Suprapubic skin (tissue), 4 donors: Measurements from ENCODE around the gene NT5C3B. TPM values are rescaled to one million over a fixed set of nuclear protein-coding genes. Genes with fewer than 3 reads are reported as not detected.

ENCODE experiments used
- DNase-seq, 2 donors: peaks; one replicate each; pipeline ENCODE4 v3.0.0-alpha.2; 2019; ENCODE audit warnings: low spot score in 2 of 2
- H3K27ac ChIP-seq: fragments of 200-600 bp; sonication (generic); one replicate; pipeline ENCODE4 v1.5.1; 2019
- H3K27me3 ChIP-seq: fragments of 200-600 bp; sonication (generic); one replicate; pipeline ENCODE4 v1.5.1; 2019
- H3K36me3 ChIP-seq: fragments of 200-600 bp; sonication (generic); one replicate; pipeline ENCODE4 v1.5.1; 2019
- H3K4me1 ChIP-seq: fragments of 200-600 bp; sonication (generic); one replicate; pipeline ENCODE4 v1.5.1; 2019
- H3K4me3 ChIP-seq: fragments of 200-600 bp; sonication (generic); one replicate; pipeline ENCODE4 v1.5.1; 2019; ENCODE audit warnings: mild to moderate bottlenecking
- H3K9me3 ChIP-seq: fragments of 200-600 bp; sonication (generic); one replicate; pipeline ENCODE4 v1.5.1; 2019
- EP300 ChIP-seq: sonication (generic); formaldehyde crosslinking; IDR thresholded peaks from one replicate; pipeline ENCODE4 v1.6.1; 2017; ENCODE audit warnings: antibody characterized with exemption
- POLR2A ChIP-seq, 2 donors: fragments of 450-650 bp; IDR thresholded peaks; one replicate each; pipeline ENCODE4 v1.6.1; 2017; ENCODE audit warnings: antibody characterized with exemption in 2 of 2, mild to moderate bottlenecking in 2 of 2, moderate library complexity in 2 of 2
- POLR2AphosphoS5 ChIP-seq, 3 donors: sonication (generic); formaldehyde crosslinking; IDR thresholded peaks; one replicate each; pipeline ENCODE4 v1.6.1; 2017; ENCODE audit warnings: antibody characterized with exemption in 3 of 3
- WGBS: methylation state at CpG from one replicate; pipeline ENCODE4 v1.1.5; 2018; 5-methylcytosine and 5-hydroxymethylcytosine counted together
- total RNA-seq, 4 donors: library from RNA; depleted of rRNA; stranded (reverse); fragments of >200 nt; gene quantifications; one replicate each; pipeline ENCODE4 v1.1.0, GENCODE V29; 2016
- TF ChIP-seq, protein P1 (sequence below), 2 donors: fragments of 200-600 bp in 1 of 2; fragments of 450-650 bp in 1 of 2; sonication (generic) in 1 of 2; IDR thresholded peaks; one replicate each; pipeline ENCODE4 v1.5.1; 2016 to 2019; ENCODE audit warnings: antibody characterized with exemption in 2 of 2, mild to moderate bottlenecking in 1 of 2, moderate library complexity in 1 of 2

The NT5C3B gene
- total RNA-seq, 4 donors from 2014 or later, result 21.6 to 41.2 (median 30.7) TPM

DNA sequence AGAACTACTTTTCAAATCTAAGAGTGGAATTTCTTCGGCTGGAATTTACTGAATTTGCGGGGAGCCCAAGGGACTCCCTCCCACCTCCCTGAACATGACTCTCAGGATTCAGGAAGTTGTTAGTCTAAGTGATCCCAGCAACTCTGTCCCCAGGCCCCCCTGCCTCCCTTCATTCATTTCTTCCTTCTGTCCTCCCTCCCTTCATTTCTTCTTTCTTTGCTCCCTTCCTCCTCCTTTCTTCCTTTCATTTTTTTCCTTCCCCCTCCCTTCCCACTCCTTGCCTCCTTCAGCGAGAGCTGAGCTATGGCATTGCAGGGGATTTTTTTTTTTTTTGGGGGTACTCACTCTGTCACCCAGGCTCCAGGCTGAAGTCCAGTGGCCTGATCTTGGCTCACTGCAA, 38.7 kb downstream of the NT5C3B start:
- Histone ChIP-seq H3K27me3 (no peaks in the 10 kb centered on the region), H3K27ac (no peak overlapping the region), H3K4me1 (peaks cover 54% of the 10 kb centered on the region), H3K4me3 (no peak overlapping the region), H3K36me3 (no peaks in the 10 kb centered on the region), H3K9me3 (no peaks in the 10 kb centered on the region)
- 74% methylated on average over 3 of the region's 3 CpGs for WGBS
- TF ChIP-seq, protein P1, sequence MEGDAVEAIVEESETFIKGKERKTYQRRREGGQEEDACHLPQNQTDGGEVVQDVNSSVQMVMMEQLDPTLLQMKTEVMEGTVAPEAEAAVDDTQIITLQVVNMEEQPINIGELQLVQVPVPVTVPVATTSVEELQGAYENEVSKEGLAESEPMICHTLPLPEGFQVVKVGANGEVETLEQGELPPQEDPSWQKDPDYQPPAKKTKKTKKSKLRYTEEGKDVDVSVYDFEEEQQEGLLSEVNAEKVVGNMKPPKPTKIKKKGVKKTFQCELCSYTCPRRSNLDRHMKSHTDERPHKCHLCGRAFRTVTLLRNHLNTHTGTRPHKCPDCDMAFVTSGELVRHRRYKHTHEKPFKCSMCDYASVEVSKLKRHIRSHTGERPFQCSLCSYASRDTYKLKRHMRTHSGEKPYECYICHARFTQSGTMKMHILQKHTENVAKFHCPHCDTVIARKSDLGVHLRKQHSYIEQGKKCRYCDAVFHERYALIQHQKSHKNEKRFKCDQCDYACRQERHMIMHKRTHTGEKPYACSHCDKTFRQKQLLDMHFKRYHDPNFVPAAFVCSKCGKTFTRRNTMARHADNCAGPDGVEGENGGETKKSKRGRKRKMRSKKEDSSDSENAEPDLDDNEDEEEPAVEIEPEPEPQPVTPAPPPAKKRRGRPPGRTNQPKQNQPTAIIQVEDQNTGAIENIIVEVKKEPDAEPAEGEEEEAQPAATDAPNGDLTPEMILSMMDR (IDR thresholded peaks at IDR 0.05), result no peak
- no peak for TF ChIP-seq EP300
- TF ChIP-seq POLR2A (IDR thresholded peaks at IDR 0.05), result no peak
- TF ChIP-seq POLR2AphosphoS5 (IDR thresholded peaks at IDR 0.05), result no peak
- DNase-seq, result no peak

GRCh38 chr17:41796121-41796895, 39.7 kb downstream of the NT5C3B start:
- Histone ChIP-seq H3K4me1 (peaks cover 60% of the 10 kb centered on the region), H3K4me3 (no peak overlapping the region), H3K27ac (no peak overlapping the region), H3K27me3 (no peaks in the 10 kb centered on the region), H3K9me3 (no peaks in the 10 kb centered on the region), H3K36me3 (no peaks in the 10 kb centered on the region)
- TF ChIP-seq POLR2AphosphoS5 (IDR thresholded peaks at IDR 0.05) (no peak), EP300 (no peak), POLR2A (IDR thresholded peaks at IDR 0.05) (no peak)
- TF ChIP-seq, protein P1 (IDR thresholded peaks at IDR 0.05), result no peak
- 86% methylated on average over 9 of the region's 10 CpGs for WGBS
- DNase-seq, result no peak

DNA sequence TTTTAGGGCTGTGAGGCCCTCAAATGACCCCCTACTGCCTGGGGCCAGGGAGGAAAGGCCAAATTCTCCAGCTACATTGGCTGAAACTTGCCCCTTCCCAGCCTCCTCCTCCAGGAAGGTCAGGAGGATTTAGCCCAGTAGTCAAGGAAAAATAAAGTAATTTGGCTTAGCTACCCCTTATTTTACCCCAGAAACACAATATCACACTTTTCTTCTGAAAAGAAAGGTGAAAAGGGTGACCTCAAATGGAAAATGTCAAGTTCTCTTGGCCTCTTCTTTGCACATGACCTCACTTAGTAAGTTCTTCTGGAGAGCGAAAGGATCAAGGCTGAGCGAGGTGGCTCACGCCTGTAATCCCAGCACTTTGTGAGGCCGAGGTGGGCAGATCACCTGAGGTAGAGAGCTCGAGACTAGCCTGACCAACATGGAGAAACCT, 41.5 kb downstream of the NT5C3B start:
- H3K27ac ChIP-seq, result peak overlapping the region; percentile 94
- no peaks in the 10 kb centered on the region for H3K9me3 ChIP-seq
- TF ChIP-seq, protein P1 (IDR thresholded peaks at IDR 0.05), result no peak
- TF ChIP-seq EP300 (no peak), POLR2A (IDR thresholded peaks at IDR 0.05) (no peak)

DNA sequence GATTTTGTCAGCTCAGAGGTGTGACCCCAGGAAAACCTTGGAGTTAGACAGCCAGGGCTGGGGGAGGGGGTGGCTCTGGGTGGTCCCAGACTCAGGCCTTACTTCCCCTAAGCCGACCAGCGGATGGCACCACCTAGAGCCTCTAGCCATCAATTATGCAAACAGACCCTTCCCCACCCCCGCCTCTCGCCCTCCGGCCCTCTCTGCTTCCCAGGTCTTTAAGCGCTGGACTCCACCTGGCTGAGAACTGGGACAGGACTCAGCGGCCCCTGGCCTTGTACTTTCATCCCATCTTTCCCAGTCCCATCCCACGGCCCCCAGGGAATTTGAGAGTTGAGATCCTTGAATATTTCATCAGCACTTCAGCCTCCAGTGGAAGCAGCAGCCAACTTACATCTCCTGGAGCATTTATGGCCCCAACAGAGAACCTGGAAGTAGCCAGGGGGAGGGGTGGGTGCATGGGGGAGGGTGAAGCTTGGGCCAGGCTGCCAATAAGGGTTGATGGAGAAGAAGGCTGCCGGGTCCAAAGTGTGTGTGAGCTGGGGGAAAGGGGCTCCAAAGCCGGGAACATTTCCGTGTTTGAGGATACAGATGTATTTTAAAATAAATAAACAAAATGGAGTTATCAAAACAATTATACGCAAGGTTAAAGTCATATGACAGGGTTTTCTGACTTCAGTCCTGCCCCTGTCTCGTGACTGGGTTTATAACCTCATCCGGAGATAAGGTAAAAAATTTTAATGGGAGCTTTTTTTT, 42.1 kb downstream of the NT5C3B start:
- TF ChIP-seq, protein P1 (IDR thresholded peaks at IDR 0.05), result no peak
- no peak for TF ChIP-seq POLR2A (IDR thresholded peaks at IDR 0.05)
- TF ChIP-seq EP300, result no peak
- no peak for TF ChIP-seq POLR2AphosphoS5 (IDR thresholded peaks at IDR 0.05)
- Histone ChIP-seq H3K36me3 (no peaks in the 10 kb centered on the region), H3K9me3 (no peaks in the 10 kb centered on the region), H3K4me1 (peaks cover 58% of the 10 kb centered on the region), H3K27ac (peak overlapping the region; percentile 94), H3K4me3 (peak overlapping the region; percentile 31), H3K27me3 (no peaks in the 10 kb centered on the region)
- 62% methylated on average over 14 of the region's 14 CpGs for WGBS
- DNase-seq, result no peak

More for the DNA sequence above, 41.5 kb downstream of the NT5C3B start:
- H3K4me3 ChIP-seq, result no peak overlapping the region
- H3K4me1 ChIP-seq, result peaks cover 56% of the 10 kb centered on the region
- no peaks in the 10 kb centered on the region for H3K27me3 ChIP-seq
- WGBS, result 94% methylated on average over 5 of the region's 5 CpGs
- no peaks in the 10 kb centered on the region for H3K36me3 ChIP-seq
- no peak for DNase-seq
